Measurements from ENCODE around the gene SKOR1.

SKOR1 gene

GRCh38 chr15:67820992-67821783 lies 4.1 kb upstream of the SKOR1 start:
- no peak overlapping the region for H3K4me3 ChIP-seq (ENCODE audit: low read depth, low read length)

DNA sequence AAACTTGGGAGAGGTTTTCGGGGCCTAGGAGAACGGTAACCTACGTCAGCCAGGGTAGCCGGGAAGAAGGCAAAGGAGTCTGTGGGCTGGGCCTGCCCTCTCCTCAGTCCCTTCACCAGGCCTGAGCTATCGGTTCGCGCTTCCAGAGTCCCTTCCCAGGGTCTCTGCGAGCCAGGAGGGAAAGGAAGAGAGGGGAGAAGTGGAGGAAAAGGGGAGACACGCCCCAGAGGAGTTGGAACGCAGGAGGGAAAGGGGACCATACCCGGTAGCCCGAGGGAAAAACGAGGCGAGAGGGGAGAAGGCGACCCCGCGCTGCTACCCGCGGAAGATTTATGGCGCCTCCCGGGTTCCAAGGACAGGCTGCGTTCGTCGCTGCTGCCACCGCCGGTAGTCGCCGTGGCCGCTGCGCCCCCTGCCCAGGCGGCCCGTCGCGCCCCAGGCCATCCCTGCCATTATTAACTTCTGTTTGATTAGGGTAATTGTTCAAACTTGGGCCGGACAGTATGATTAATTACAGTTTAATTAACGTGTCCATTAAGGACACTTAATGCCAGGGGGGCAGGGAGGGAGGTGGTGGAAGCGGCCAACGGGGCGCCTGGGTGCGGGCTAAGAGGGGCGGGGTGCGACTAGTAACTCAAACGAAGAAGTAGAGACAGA lies 3.4 kb upstream of the SKOR1 start:
- in situ Hi-C loops (cut with HindIII; ENCODE audit: low sequenced_read_pairs), result no loop called here
- no peak overlapping the region for H3K4me3 ChIP-seq (ENCODE audit: low read depth, low read length)

More at GRCh38 chr15:67820992-67821783, 4.1 kb upstream of the SKOR1 start:
- in situ Hi-C loops (cut with HindIII; ENCODE audit: low sequenced_read_pairs), result no loop called here
- TF ChIP-seq CTCF (IDR thresholded peaks at IDR 0.05; ENCODE audit: low read depth, low read length), result no peak
- DNase-seq (ENCODE audit: low read depth, low spot score), result peak; percentile 48

DNA sequence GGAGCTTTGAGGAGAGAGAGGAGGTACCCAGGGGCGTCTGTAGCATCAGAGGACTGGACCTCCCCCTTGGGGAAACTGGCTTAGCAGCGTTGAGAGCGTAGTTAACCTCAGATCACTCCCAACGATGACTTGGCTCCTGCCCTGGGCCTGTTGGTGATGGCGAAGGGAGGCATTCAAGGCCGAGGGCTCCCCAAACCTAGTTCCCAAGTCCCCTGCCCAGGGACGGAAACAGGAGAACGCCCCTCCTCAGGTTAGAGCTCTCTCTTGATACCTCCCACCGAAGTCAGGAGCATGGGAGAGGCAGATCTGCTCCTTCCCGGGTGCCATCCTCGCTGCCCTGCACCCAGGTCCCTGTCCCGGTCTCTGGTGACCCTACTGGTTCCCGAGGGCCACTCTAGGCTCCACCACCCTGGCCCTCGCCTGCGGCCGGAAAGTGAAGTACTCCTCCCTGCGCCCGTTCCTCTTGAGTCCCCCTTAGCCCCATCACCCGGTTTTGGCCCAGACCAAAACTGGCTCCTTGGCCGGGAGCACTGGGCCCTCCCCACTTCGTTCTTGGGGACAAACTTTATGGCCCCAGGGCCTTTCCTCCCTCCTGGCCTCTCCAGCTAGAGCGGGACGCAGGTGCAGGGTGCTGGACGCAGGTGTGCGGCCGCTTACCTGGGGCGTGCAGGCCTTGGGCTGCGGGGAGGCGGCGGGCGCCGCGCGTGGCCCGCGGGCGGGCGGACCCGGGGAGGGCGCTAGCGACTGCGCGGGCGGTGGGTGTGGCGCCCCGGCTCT lies 2.6 kb upstream of the SKOR1 start:
- no peak for DNase-seq (ENCODE audit: low read depth, low spot score)
- in situ Hi-C loops (cut with HindIII; ENCODE audit: low sequenced_read_pairs), result no loop called here
- H3K4me3 ChIP-seq (ENCODE audit: low read depth, low read length), result no peak overlapping the region
- no peak for TF ChIP-seq CTCF (IDR thresholded peaks at IDR 0.05; ENCODE audit: low read depth, low read length)

More for the DNA sequence above, 3.4 kb upstream of the SKOR1 start:
- DNase-seq (ENCODE audit: low read depth, low spot score), result no peak
- TF ChIP-seq CTCF (IDR thresholded peaks at IDR 0.05; ENCODE audit: low read depth, low read length), result no peak

GRCh38 chr15:67823314-67824196 lies 1.8 kb upstream of the SKOR1 start:
- no peak overlapping the region for H3K4me3 ChIP-seq (ENCODE audit: low read depth, low read length)
- in situ Hi-C loops (cut with HindIII; ENCODE audit: low sequenced_read_pairs), result no loop called here
- DNase-seq (ENCODE audit: low read depth, low spot score), result no peak
- TF ChIP-seq CTCF (IDR thresholded peaks at IDR 0.05; ENCODE audit: low read depth, low read length), result no peak

DNA sequence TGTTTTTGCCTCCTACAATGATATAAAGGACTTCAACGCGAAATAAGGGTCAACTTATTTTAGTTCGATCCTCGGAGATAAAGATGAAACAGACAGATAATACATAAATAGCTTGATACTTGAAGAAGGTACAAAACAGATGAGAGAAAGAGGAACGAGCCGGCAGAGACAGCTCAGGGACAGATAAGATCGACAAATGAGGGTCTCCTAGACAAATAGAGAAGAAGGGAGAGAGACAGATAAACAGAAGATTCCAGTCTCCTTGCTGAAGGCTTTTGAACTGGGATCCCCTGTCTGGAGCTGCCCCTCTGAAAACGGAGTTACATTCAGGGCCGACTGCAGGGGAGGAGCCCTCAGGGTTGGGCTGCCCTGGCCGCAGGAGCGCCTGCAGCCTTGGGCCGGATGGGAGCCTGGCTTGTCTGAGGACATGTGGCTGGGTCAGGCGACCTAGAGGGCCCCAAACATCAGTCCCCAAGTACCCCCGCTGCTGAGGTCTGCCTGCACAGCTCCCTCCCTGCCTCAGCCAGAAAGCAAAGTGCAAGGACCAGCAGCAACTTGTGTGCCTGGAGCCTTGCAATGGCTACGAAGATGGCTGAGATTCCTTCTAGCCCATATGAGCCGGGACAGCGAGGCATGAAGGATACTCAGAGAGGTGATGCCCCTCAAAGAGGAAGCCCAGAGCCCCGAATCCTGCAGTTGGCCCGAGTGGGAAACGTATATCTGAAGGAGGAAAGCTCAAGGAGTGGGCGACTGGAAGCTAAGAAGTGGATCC lies 926 bp upstream of the SKOR1 start:
- DNase-seq (ENCODE audit: low read depth, low spot score), result no peak
- TF ChIP-seq CTCF (IDR thresholded peaks at IDR 0.05; ENCODE audit: low read depth, low read length), result no peak
- H3K4me3 ChIP-seq (ENCODE audit: low read depth, low read length), result no peak overlapping the region
- in situ Hi-C loops (cut with HindIII; ENCODE audit: low sequenced_read_pairs), result no loop called here
